ENCODE measurements around the gene C5orf34.
"Not testable (repeated sequence)": the region's sequence is repeated elsewhere in the genome, so short reads cannot be mapped to it uniquely, and the experiment has no call there.

DNA sequence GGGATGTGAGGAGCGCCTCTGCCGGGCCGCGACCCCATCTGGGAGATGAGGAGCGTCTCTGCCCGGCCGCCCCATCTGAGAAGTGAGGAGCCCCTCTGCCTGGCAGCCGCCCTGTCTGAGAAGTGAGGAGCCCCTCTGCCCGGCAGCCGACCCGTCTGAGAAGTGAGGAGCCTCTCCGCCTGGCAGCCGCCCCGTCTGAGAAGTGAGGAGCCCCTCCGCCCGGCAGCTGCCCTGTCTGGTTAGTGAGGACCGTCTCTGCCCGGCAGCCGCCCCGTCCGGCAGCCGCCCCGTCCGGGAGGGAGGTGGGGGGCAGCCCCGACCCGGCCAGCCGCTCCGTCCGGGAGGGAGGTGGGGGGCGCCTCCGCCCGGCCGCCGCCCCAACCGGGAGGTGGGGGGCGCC lies 3.9 kb downstream of the C5orf34 start:
- TF ChIP-seq POLR2A (IDR thresholded peaks at IDR 0.05; ENCODE audit: low read depth, low read length); POLR2AphosphoS5 (IDR thresholded peaks at IDR 0.05; ENCODE audit: low read depth, low read length); TAF1 (IDR thresholded peaks at IDR 0.05; ENCODE audit: borderline replicate concordance, low read depth, low read length): not testable (repeated sequence)

Measured in GM12892 (cell line).